ENCODE data around the gene OPHN1.

DNA sequence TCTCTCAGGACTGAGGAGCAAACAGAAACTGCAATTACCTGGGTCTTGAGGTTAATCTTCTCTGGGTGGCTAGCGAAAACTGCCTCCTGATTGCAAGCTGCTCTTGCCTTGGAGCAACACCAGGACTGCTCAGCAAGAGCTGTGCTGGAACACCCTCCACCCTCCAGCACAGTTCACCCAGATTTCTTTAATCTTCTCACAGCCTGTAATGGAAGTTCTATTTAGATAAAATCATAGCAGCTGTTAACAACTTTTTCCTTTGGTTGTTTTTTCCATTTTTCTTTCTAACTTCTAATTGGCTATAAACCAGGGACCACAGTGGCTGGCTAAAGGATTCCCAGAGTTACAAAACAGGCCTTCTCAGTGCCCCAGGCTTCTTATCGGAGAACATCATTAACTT lies 36.3 kb downstream of the OPHN1 start:
- no peak for TF ChIP-seq POLR2A (IDR thresholded peaks at IDR 0.05)
- TF ChIP-seq, protein P1, sequence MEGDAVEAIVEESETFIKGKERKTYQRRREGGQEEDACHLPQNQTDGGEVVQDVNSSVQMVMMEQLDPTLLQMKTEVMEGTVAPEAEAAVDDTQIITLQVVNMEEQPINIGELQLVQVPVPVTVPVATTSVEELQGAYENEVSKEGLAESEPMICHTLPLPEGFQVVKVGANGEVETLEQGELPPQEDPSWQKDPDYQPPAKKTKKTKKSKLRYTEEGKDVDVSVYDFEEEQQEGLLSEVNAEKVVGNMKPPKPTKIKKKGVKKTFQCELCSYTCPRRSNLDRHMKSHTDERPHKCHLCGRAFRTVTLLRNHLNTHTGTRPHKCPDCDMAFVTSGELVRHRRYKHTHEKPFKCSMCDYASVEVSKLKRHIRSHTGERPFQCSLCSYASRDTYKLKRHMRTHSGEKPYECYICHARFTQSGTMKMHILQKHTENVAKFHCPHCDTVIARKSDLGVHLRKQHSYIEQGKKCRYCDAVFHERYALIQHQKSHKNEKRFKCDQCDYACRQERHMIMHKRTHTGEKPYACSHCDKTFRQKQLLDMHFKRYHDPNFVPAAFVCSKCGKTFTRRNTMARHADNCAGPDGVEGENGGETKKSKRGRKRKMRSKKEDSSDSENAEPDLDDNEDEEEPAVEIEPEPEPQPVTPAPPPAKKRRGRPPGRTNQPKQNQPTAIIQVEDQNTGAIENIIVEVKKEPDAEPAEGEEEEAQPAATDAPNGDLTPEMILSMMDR (IDR thresholded peaks at IDR 0.05), result no peak
